HEK293 (cell line): ENCODE results near the gene COA8.

Experiments used
- BCL11A ChIP-seq: fragments of 450-650 bp; formaldehyde crosslinking; IDR thresholded peaks from 2 replicates; pipeline ENCODE4 v1.5.1; 2016; ENCODE audit warnings: low read depth, missing biosample characterization, missing genetic modification characterization
- EGR2 ChIP-seq: fragments of 450-650 bp; formaldehyde crosslinking; IDR thresholded peaks from 2 replicates; pipeline ENCODE4 v1.5.1; 2016; ENCODE audit warnings: low read depth, missing biosample characterization, missing genetic modification characterization
- GLIS1 ChIP-seq: fragments of 450-650 bp; formaldehyde crosslinking; IDR thresholded peaks from 2 replicates; pipeline ENCODE4 v1.5.1; 2016; ENCODE audit warnings: missing biosample characterization, missing genetic modification characterization
- GLIS2 ChIP-seq: fragments of 450-650 bp; formaldehyde crosslinking; IDR thresholded peaks from 2 replicates; pipeline ENCODE4 v1.5.1; 2016; ENCODE audit warnings: missing biosample characterization, missing genetic modification characterization
- INSM2 ChIP-seq: fragments of 450-650 bp; formaldehyde crosslinking; IDR thresholded peaks from 2 replicates; pipeline ENCODE4 v1.5.1; 2016; ENCODE audit warnings: missing biosample characterization, missing genetic modification characterization
- KLF16 ChIP-seq: fragments of 450-650 bp; formaldehyde crosslinking; IDR thresholded peaks from 2 replicates; pipeline ENCODE4 v1.5.1; 2017; ENCODE audit warnings: missing biosample characterization, missing genetic modification characterization
- PBX3 ChIP-seq: sonication (generic); formaldehyde crosslinking; IDR thresholded peaks from 2 replicates; pipeline ENCODE4 v1.8.1; 2022; ENCODE audit warnings: mild to moderate bottlenecking, moderate library complexity, missing genetic modification reagents
- PRDM10 ChIP-seq: fragments of 450-650 bp; formaldehyde crosslinking; IDR thresholded peaks from 2 replicates; pipeline ENCODE4 v1.5.1; 2016; ENCODE audit warnings: missing biosample characterization, missing genetic modification characterization
- SP7 ChIP-seq: fragments of 450-650 bp; formaldehyde crosslinking; IDR thresholded peaks from 2 replicates; pipeline ENCODE4 v1.5.1; 2016; ENCODE audit warnings: missing biosample characterization, missing genetic modification characterization
- ZBTB10 ChIP-seq: fragments of 450-650 bp; formaldehyde crosslinking; IDR thresholded peaks from 2 replicates; pipeline ENCODE4 v1.5.1; 2016; ENCODE audit warnings: missing biosample characterization, missing genetic modification characterization
- ZBTB20 ChIP-seq: fragments of 450-650 bp; formaldehyde crosslinking; IDR thresholded peaks from 2 replicates; pipeline ENCODE4 v1.5.1; 2016; ENCODE audit warnings: missing biosample characterization, missing genetic modification characterization
- ZBTB44 ChIP-seq: fragments of 450-650 bp; IDR thresholded peaks from 2 replicates; pipeline ENCODE4 v1.5.1; 2018; ENCODE audit warnings: missing biosample characterization, mild to moderate bottlenecking, missing genetic modification characterization
- ZNF175 ChIP-seq: fragments of 450-650 bp; formaldehyde crosslinking; IDR thresholded peaks from 2 replicates; pipeline ENCODE4 v1.5.1; 2016; ENCODE audit warnings: missing biosample characterization, missing genetic modification characterization
- ZNF184 ChIP-seq: fragments of 450-650 bp; IDR thresholded peaks from 2 replicates; pipeline ENCODE4 v1.5.1; 2018; ENCODE audit warnings: missing biosample characterization, mild to moderate bottlenecking, missing genetic modification characterization
- ZNF2 ChIP-seq: fragments of 450-650 bp; formaldehyde crosslinking; IDR thresholded peaks from 2 replicates; pipeline ENCODE4 v1.5.1; 2016; ENCODE audit warnings: missing biosample characterization, missing genetic modification characterization
- ZNF23 ChIP-seq: fragments of 450-650 bp; formaldehyde crosslinking; IDR thresholded peaks from 2 replicates; pipeline ENCODE4 v1.5.1; 2016; ENCODE audit warnings: missing biosample characterization, missing genetic modification characterization, borderline replicate concordance
- ZNF274 ChIP-seq, 2 experiments: fragments of 200-500 bp in 1 of 2; fragments of 450-650 bp in 1 of 2; sonication (Bioruptor generic) in 1 of 2; formaldehyde crosslinking in 1 of 2; IDR thresholded peaks; 2 replicates each; pipeline versions ENCODE4 v1.5.1 to v1.6.1; 2014 to 2016; ENCODE audit warnings: borderline replicate concordance in 1 of 2, inconsistent platforms in 1 of 2, low read length in 1 of 2, missing biosample characterization in 1 of 2, missing genetic modification characterization in 1 of 2
- ZNF280C ChIP-seq: fragments of 450-650 bp; formaldehyde crosslinking; IDR thresholded peaks from 2 replicates; pipeline ENCODE4 v1.5.1; 2016; ENCODE audit warnings: missing biosample characterization, missing genetic modification characterization
- ZNF311 ChIP-seq: fragments of 450-650 bp; formaldehyde crosslinking; IDR thresholded peaks from 2 replicates; pipeline ENCODE4 v1.5.1; 2017; ENCODE audit warnings: missing biosample characterization, missing genetic modification characterization, borderline replicate concordance
- ZNF335 ChIP-seq: fragments of 450-650 bp; formaldehyde crosslinking; conservative IDR thresholded peaks from 2 replicates; pipeline ENCODE4 v1.5.1; 2016; ENCODE audit warnings: missing biosample characterization, missing genetic modification characterization
- ZNF366 ChIP-seq: fragments of 450-650 bp; formaldehyde crosslinking; conservative IDR thresholded peaks from 2 replicates; pipeline ENCODE4 v1.5.1; 2016; ENCODE audit warnings: missing biosample characterization, missing genetic modification characterization
- ZNF48 ChIP-seq: fragments of 450-650 bp; formaldehyde crosslinking; IDR thresholded peaks from 2 replicates; pipeline ENCODE4 v1.5.1; 2016; ENCODE audit warnings: missing biosample characterization, missing genetic modification characterization
- ZNF621 ChIP-seq: fragments of 450-650 bp; formaldehyde crosslinking; IDR thresholded peaks from 2 replicates; pipeline ENCODE4 v1.5.1; 2017; ENCODE audit warnings: missing biosample characterization, missing genetic modification characterization
- ZNF843 ChIP-seq: fragments of 450-650 bp; formaldehyde crosslinking; IDR thresholded peaks from 2 replicates; pipeline ENCODE4 v1.5.1; 2016; ENCODE audit warnings: missing biosample characterization, missing genetic modification characterization
- ZSCAN16 ChIP-seq: fragments of 450-650 bp; formaldehyde crosslinking; IDR thresholded peaks from 2 replicates; pipeline ENCODE4 v1.5.1; 2016; ENCODE audit warnings: missing biosample characterization, missing genetic modification characterization

COA8 gene

GRCh38 chr14:103522649-103523574, 39.8 kb upstream of the COA8 start, which contains the start of gene CKB (continued):
- TF ChIP-seq ZNF175 (tag by site-specific recombination) (no peak), ZNF280C (no peak), ZNF2 (peak; percentile 66; the same call in 1 of the 2 replicates), ZNF184 (tag by site-specific recombination) (no peak), INSM2 (tag by site-specific recombination) (peak; percentile 11; the same call in 1 of the 2 replicates), SP7 (tag by site-specific recombination) (peak; percentile 65), GLIS2 (tag by site-specific recombination) (peak; percentile 83), EGR2 (tag by site-specific recombination) (peak; percentile 66), ZNF23 (tag by site-specific recombination) (no peak), ZBTB10 (tag by site-specific recombination) (peak; percentile 63; the same call in 1 of the 2 replicates), GLIS1 (tag by site-specific recombination) (no peak; the same call in 1 of the 2 replicates), ZBTB20 (no peak), ZBTB44 (tag by site-specific recombination) (no peak), ZNF335 (no peak; the same call in none of the 2 replicates), ZNF843 (tag by site-specific recombination) (0 out of 2 replicates have a peak, but pooled peaks have one; percentile 20), PRDM10 (0 out of 2 replicates have a peak, but pooled peaks have one; percentile 37), PBX3 (CRISPR knock-in tag) (peak; percentile 46; the same call in 1 of the 2 replicates), ZNF366 (tag by site-specific recombination) (no peak), ZNF621 (tag by site-specific recombination) (no peak), ZNF311 (tag by site-specific recombination) (no peak), ZNF48 (tag by site-specific recombination) (no peak), KLF16 (tag by site-specific recombination) (0 out of 2 replicates have a peak, but pooled peaks have one; percentile 25), ZSCAN16 (tag by site-specific recombination) (no peak), ZNF274 (IDR thresholded peaks at IDR 0.05; ENCODE audit: low read length) (no peak), ZNF274 (tag by site-specific recombination; IDR thresholded peaks at IDR 0.05; ENCODE audit: borderline replicate concordance) (no peak), BCL11A (tag by site-specific recombination) (0 out of 2 replicates have a peak, but pooled peaks have one; percentile 42)
